HepG2 (cell line): ENCODE data around the gene ACRBP. TPM values are rescaled to one million over a fixed set of nuclear protein-coding genes. Genes with fewer than 3 reads are reported as not detected.

Source experiments
- CEBPG ChIP-seq: IDR thresholded peaks from 2 replicates; pipeline ENCODE4 v1.6.1; 2016
- GLI4 ChIP-seq: sonication (generic); formaldehyde crosslinking; IDR thresholded peaks from 2 replicates; pipeline ENCODE4 v1.5.1; 2020; ENCODE audit warnings: missing genetic modification reagents, mild to moderate bottlenecking, moderate library complexity, borderline replicate concordance
- HNF4G ChIP-seq, 2 experiments: sonication (generic) in 1 of 2; formaldehyde crosslinking in 1 of 2; IDR thresholded peaks; 2 replicates each; pipeline versions ENCODE4 v1.4.0 to v1.6.1; 2011 to 2020; ENCODE audit warnings: borderline replicate concordance in 2 of 2, low read depth in 2 of 2, mild to moderate bottlenecking in 2 of 2, low read length in 1 of 2, missing genetic modification reagents in 1 of 2, moderate library complexity in 1 of 2
- HOXA9 ChIP-seq: sonication (generic); formaldehyde crosslinking; IDR thresholded peaks from 2 replicates; pipeline ENCODE4 v1.8.1; 2022; ENCODE audit warnings: missing genetic modification reagents, mild to moderate bottlenecking, moderate library complexity, borderline replicate concordance
- MLLT10 ChIP-seq: sonication (generic); formaldehyde crosslinking; IDR thresholded peaks from 2 replicates; pipeline ENCODE4 v1.4.0; 2020; ENCODE audit warnings: missing genetic modification reagents
- NCOR1 ChIP-seq: fragments of 200-600 bp; sonication (generic); IDR thresholded peaks from 2 replicates; pipeline ENCODE4 v1.7.0; 2017; ENCODE audit warnings: antibody characterized with exemption, low read length, borderline replicate concordance
- PHF8 ChIP-seq: sonication (generic); formaldehyde crosslinking; IDR thresholded peaks from 2 replicates; pipeline ENCODE4 v1.5.0; 2020; ENCODE audit warnings: missing genetic modification reagents
- RFX5 ChIP-seq: IDR thresholded peaks from 2 replicates; pipeline ENCODE4 v1.6.1; 2011; ENCODE audit warnings: low read depth, low read length, improper control_type of control experiment
- TGIF2 ChIP-seq: IDR thresholded peaks from 2 replicates; pipeline ENCODE4 v1.6.1; 2016; ENCODE audit warnings: control low read depth, missing compliant biosample characterization
- ZBTB42 ChIP-seq: sonication (generic); formaldehyde crosslinking; IDR thresholded peaks from 2 replicates; pipeline ENCODE4 v1.5.0; 2020; ENCODE audit warnings: mild to moderate bottlenecking, missing genetic modification reagents
- ZBTB8A ChIP-seq: sonication (generic); formaldehyde crosslinking; IDR thresholded peaks from 2 replicates; pipeline ENCODE4 v1.4.0; 2020; ENCODE audit warnings: mild to moderate bottlenecking, low read depth, missing genetic modification reagents, borderline replicate concordance
- ZNF292 ChIP-seq: sonication (generic); formaldehyde crosslinking; IDR thresholded peaks from 2 replicates; pipeline ENCODE4 v1.8.1; 2022; ENCODE audit warnings: mild to moderate bottlenecking, low read depth, missing genetic modification reagents, borderline replicate concordance
- ZNF510 ChIP-seq: sonication (generic); formaldehyde crosslinking; IDR thresholded peaks from 2 replicates; pipeline ENCODE4 v1.4.0; 2020; ENCODE audit warnings: low read depth, mild to moderate bottlenecking, missing genetic modification reagents
- ZNF567 ChIP-seq: sonication (generic); formaldehyde crosslinking; IDR thresholded peaks from 2 replicates; pipeline ENCODE4 v1.8.1; 2023; ENCODE audit warnings: mild to moderate bottlenecking, missing genetic modification reagents, borderline replicate concordance
- ZNF598 ChIP-seq: sonication (generic); formaldehyde crosslinking; IDR thresholded peaks from 2 replicates; pipeline ENCODE4 v1.5.1; 2020; ENCODE audit warnings: mild to moderate bottlenecking, missing genetic modification reagents, borderline replicate concordance
- ZNF709 ChIP-seq: sonication (generic); formaldehyde crosslinking; IDR thresholded peaks from 2 replicates; pipeline ENCODE4 v1.5.0; 2020; ENCODE audit warnings: mild to moderate bottlenecking, missing genetic modification reagents
- ZNF747 ChIP-seq: sonication (generic); formaldehyde crosslinking; IDR thresholded peaks from 2 replicates; pipeline ENCODE4 v1.8.1; 2023; ENCODE audit warnings: missing genetic modification reagents, mild to moderate bottlenecking, borderline replicate concordance
- ZNF75D ChIP-seq: sonication (generic); formaldehyde crosslinking; IDR thresholded peaks from 2 replicates; pipeline ENCODE4 v1.8.1; 2023; ENCODE audit warnings: missing genetic modification reagents, mild to moderate bottlenecking, borderline replicate concordance
- ZNF761 ChIP-seq: sonication (generic); formaldehyde crosslinking; conservative IDR thresholded peaks from 2 replicates; pipeline ENCODE4 v1.4.0; 2020; ENCODE audit warnings: mild to moderate bottlenecking, missing genetic modification reagents
- ZNF781 ChIP-seq: sonication (generic); formaldehyde crosslinking; IDR thresholded peaks from 2 replicates; pipeline ENCODE4 v1.5.1; 2020; ENCODE audit warnings: borderline replicate concordance, mild to moderate bottlenecking, missing genetic modification reagents; ENCODE audit errors: not compliant biosample characterization
- ZNF891 ChIP-seq: sonication (generic); formaldehyde crosslinking; IDR thresholded peaks from 2 replicates; pipeline ENCODE4 v1.5.0; 2020; ENCODE audit warnings: mild to moderate bottlenecking, missing genetic modification reagents
- polyA plus RNA-seq, 8 experiments: library from polyadenylated mRNA; depleted of rRNA in 3 of 8; stranded (reverse) in 7 of 8; unstranded in 1 of 8; fragments of >200 nt; fragmentation: Illumina TruSeq in 4 of 8; extraction: Trizol in 4 of 8; gene quantifications; 2 replicates each; pipeline versions ENCODE4 v1.2.1 to v1.2.3, GENCODE V29; 2011 to 2016; ENCODE audit warnings: low read depth in 4 of 8, missing spikeins in 1 of 8, mixed read lengths in 1 of 8; ENCODE audit not compliant: insufficient read depth in 1 of 8
- total RNA-seq, 5 experiments: library from RNA; depleted of rRNA; stranded (reverse); fragments of >200 nt; fragmentation: Illumina TruSeq; extraction: Trizol; gene quantifications; 2 replicates each; pipeline ENCODE4 v1.2.3, GENCODE V29; 2016; ENCODE audit warnings: low read depth in 1 of 5
- TF ChIP-seq, protein P1 (sequence below): sonication (generic); formaldehyde crosslinking; IDR thresholded peaks from 2 replicates; pipeline ENCODE4 v1.5.0; 2020; ENCODE audit warnings: mild to moderate bottlenecking, missing genetic modification reagents
- TF ChIP-seq, protein P2 (sequence below): sonication (generic); formaldehyde crosslinking; conservative IDR thresholded peaks from 2 replicates; pipeline ENCODE4 v1.8.0; 2022; ENCODE audit warnings: missing genetic modification reagents
- TF ChIP-seq, protein P3 (sequence below): fragments of 450-650 bp; IDR thresholded peaks from 2 replicates; pipeline ENCODE4 v1.6.1; 2017

The ACRBP gene
- total and polyA plus RNA-seq, 2 of the 13 experiments (the other 11 are each of a cell fraction or from before 2014, with no cell fraction given): 0.46 TPM; not detected in 1

DNA sequence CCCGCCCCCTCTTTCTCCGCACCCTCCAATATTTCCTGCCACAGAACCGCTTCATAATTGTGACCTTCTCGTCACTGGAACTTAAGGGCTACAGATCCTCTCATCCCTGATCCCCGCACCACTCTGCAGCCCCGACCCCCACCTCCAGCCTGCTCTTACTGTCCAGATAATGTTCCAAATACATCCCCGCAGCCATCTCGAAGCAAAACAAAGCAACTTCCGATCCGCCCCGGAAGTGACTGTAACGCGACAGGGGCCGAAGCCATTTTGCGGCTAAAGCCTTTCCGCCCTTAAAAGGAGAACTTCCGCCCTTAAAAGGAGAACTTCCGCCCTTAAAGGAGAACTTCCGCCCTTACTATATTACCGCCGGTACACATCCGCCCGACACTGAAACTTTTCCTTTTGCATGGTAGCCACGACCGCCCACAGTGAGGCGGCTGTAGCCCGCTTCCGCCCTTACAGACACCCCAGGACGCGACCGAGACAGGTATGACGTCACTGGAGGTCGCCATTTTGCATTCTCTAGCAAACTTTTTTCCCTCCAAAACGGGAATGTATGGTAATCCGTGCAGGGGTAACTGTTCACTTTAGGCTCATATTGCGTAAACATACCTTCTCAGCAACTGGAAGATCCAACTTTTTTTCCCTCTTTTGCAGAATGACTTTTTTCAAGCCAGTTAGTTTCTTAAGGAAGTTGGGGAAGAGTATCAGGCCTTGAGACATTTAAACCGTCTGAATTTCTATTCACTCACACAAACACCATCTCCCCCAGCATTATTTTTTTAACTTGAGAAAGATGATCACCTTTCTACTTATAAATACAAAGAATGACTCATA is 15.9 kb upstream of the ACRBP start, which contains the start of gene ING4 (continued):
- TF ChIP-seq ZNF292 (CRISPR knock-in tag) (no peak), MLLT10 (CRISPR knock-in tag) (no peak), ZNF567 (no peak), ZNF761 (CRISPR knock-in tag) (no peak), NCOR1 (peak; percentile 53; the same call in 1 of the 2 replicates), ZNF510 (no peak), RFX5 (peak; percentile 74; the same call in 1 of the 2 replicates), ZBTB42 (CRISPR knock-in tag) (no peak), ZNF891 (CRISPR knock-in tag) (no peak), ZBTB8A (CRISPR knock-in tag) (no peak), ZNF75D (CRISPR knock-in tag) (no peak), PHF8 (CRISPR knock-in tag) (peak; percentile 76), ZNF598 (CRISPR knock-in tag) (peak; percentile 67; the same call in 1 of the 2 replicates), HOXA9 (CRISPR knock-in tag) (0 out of 2 replicates have a peak, but pooled peaks have one; percentile 28), ZNF747 (CRISPR knock-in tag) (0 out of 2 replicates have a peak, but pooled peaks have one; percentile 71), ZNF709 (CRISPR knock-in tag) (no peak), TGIF2 (CRISPR knock-in tag) (peak; percentile 24), CEBPG (peak; percentile 45; the same call in 1 of the 2 replicates), GLI4 (CRISPR knock-in tag) (peak; percentile 47; the same call in 1 of the 2 replicates), ZNF781 (peak; percentile 68), HNF4G (IDR thresholded peaks at IDR 0.05; ENCODE audit: borderline replicate concordance, low read depth, low read length) (no peak; the same call in 1 of the 2 replicates), HNF4G (CRISPR knock-in tag; IDR thresholded peaks at IDR 0.05; ENCODE audit: borderline replicate concordance, low read depth) (no peak)
- TF ChIP-seq, protein P1, sequence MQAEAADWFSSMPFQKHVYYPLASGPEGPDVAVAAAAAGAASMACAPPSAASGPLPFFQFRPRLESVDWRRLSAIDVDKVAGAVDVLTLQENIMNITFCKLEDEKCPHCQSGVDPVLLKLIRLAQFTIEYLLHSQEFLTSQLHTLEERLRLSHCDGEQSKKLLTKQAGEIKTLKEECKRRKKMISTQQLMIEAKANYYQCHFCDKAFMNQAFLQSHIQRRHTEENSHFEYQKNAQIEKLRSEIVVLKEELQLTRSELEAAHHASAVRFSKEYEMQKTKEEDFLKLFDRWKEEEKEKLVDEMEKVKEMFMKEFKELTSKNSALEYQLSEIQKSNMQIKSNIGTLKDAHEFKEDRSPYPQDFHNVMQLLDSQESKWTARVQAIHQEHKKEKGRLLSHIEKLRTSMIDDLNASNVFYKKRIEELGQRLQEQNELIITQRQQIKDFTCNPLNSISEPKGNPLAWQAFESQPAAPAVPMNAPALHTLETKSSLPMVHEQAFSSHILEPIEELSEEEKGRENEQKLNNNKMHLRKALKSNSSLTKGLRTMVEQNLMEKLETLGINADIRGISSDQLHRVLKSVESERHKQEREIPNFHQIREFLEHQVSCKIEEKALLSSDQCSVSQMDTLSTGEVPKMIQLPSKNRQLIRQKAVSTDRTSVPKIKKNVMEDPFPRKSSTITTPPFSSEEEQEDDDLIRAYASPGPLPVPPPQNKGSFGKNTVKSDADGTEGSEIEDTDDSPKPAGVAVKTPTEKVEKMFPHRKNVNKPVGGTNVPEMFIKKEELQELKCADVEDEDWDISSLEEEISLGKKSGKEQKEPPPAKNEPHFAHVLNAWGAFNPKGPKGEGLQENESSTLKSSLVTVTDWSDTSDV (CRISPR knock-in tag): no peak
- TF ChIP-seq, protein P2, sequence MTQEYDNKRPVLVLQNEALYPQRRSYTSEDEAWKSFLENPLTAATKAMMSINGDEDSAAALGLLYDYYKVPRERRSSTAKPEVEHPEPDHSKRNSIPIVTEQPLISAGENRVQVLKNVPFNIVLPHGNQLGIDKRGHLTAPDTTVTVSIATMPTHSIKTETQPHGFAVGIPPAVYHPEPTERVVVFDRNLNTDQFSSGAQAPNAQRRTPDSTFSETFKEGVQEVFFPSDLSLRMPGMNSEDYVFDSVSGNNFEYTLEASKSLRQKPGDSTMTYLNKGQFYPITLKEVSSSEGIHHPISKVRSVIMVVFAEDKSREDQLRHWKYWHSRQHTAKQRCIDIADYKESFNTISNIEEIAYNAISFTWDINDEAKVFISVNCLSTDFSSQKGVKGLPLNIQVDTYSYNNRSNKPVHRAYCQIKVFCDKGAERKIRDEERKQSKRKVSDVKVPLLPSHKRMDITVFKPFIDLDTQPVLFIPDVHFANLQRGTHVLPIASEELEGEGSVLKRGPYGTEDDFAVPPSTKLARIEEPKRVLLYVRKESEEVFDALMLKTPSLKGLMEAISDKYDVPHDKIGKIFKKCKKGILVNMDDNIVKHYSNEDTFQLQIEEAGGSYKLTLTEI (CRISPR knock-in tag): no peak
- TF ChIP-seq, protein P3, sequence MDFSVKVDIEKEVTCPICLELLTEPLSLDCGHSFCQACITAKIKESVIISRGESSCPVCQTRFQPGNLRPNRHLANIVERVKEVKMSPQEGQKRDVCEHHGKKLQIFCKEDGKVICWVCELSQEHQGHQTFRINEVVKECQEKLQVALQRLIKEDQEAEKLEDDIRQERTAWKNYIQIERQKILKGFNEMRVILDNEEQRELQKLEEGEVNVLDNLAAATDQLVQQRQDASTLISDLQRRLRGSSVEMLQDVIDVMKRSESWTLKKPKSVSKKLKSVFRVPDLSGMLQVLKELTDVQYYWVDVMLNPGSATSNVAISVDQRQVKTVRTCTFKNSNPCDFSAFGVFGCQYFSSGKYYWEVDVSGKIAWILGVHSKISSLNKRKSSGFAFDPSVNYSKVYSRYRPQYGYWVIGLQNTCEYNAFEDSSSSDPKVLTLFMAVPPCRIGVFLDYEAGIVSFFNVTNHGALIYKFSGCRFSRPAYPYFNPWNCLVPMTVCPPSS: no peak
